H1 (cell line): ENCODE measurements around the gene HDDC3. TPM values are rescaled to one million over a fixed set of nuclear protein-coding genes. Genes with fewer than 3 reads are reported as not detected.

Experiments used
- KDM5A ChIP-seq: fragments of 200-600 bp; IDR thresholded peaks from 2 replicates; pipeline ENCODE4 v1.7.1; 2012; ENCODE audit warnings: mild to moderate bottlenecking, low read length, inconsistent platforms, mixed read lengths
- SRF ChIP-seq: IDR thresholded peaks from 2 replicates; pipeline ENCODE4 v1.6.1; 2011; ENCODE audit warnings: mild to moderate bottlenecking, low read depth, low read length, moderate library complexity
- TAF7 ChIP-seq: optimal IDR thresholded peaks from 2 replicates; pipeline ENCODE3; 2011; ENCODE audit warnings: low read depth, mild to moderate bottlenecking, inconsistent platforms, low read length, moderate library complexity, borderline replicate concordance
- polyA plus RNA-seq, 7 experiments: library from polyadenylated mRNA; depleted of rRNA in 3 of 7; stranded (reverse) in 5 of 7; unstranded in 2 of 7; fragments of >200 nt in 5 of 7; fragments of 200-250 nt in 2 of 7; gene quantifications; 1 replicate in 5 of 7; 2 replicates in 1 of 7; 4 replicates in 1 of 7; pipeline versions ENCODE4 v1.2.1 to v1.2.3, GENCODE V29; 2011 to 2013; ENCODE audit warnings: missing spikeins in 2 of 7, mixed read lengths in 2 of 7
- total RNA-seq: library from RNA; stranded (reverse); fragmentation: NEBNext Ultra II Directional; extraction: Animal tissue kit (Norgen Biotek cat#: 25700); gene quantifications from 2 replicates; pipeline ENCODE4 v1.2.1, GENCODE V29; 2021

The HDDC3 gene
- total and polyA plus RNA-seq, 2 of the 8 experiments (the other 6 are each of a cell fraction or from before 2014, with no cell fraction given): 16.3 to 16.5 TPM

DNA sequence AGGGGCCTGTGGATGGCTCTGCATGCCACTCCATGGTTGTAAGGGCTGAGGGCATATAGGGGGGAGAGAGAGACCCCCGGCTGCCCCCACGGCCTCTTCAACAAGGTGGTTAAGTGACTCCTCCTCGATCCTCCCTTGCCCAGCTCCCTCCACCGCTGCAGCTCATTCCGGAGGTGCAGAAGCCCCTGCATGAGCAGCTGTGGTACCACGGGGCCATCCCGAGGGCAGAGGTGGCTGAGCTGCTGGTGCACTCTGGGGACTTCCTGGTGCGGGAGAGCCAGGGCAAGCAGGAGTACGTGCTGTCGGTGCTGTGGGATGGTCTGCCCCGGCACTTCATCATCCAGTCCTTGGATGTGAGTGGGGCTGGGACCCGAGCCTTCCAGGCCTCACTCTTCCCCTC lies 41.5 kb downstream of the HDDC3 start (continued):
- TF ChIP-seq SRF (no peak), KDM5A (no peak), TAF7 (no peak)
